K562 (cell line): ENCODE data around the gene ACBD3. TPM values are rescaled to one million over a fixed set of nuclear protein-coding genes. Genes with fewer than 3 reads are reported as not detected.

Source experiments
- ATF1 ChIP-seq, 2 experiments: fragments of 450-650 bp in 1 of 2; IDR thresholded peaks; 2 replicates each; pipeline ENCODE4 v1.6.1; 2016; ENCODE audit warnings: missing compliant biosample characterization in 1 of 2, missing genetic modification characterization in 1 of 2
- CREB5 ChIP-seq: fragments of 250-450 bp; sonication (Bioruptor Pico); IDR thresholded peaks from 2 replicates; pipeline ENCODE4 v1.5.0; 2020; ENCODE audit warnings: mild to moderate bottlenecking
- CUX1 ChIP-seq: fragments of 200-800 bp; sonication (Bioruptor generic); IDR thresholded peaks from 2 replicates; pipeline ENCODE4 v1.6.1; 2016; ENCODE audit warnings: missing genetic modification characterization, missing compliant biosample characterization
- FOXA3 ChIP-seq, 2 experiments: fragments of 450-650 bp in 1 of 2; sonication (generic) in 1 of 2; formaldehyde crosslinking; IDR thresholded peaks in 1 of 2; conservative IDR thresholded peaks in 1 of 2; 2 replicates each; pipeline versions ENCODE4 v1.4.0 to v1.8.0; 2020 to 2022; ENCODE audit warnings: mild to moderate bottlenecking in 2 of 2, missing genetic modification reagents in 1 of 2
- HMG20A ChIP-seq: fragments of 450-650 bp; formaldehyde crosslinking; conservative IDR thresholded peaks from 2 replicates; pipeline ENCODE4 v1.4.0; 2020; ENCODE audit warnings: mild to moderate bottlenecking, mixed read lengths
- MAX ChIP-seq: sonication (generic); formaldehyde crosslinking; IDR thresholded peaks from 2 replicates; pipeline ENCODE4 v1.9.0; 2022; ENCODE audit warnings: mild to moderate bottlenecking, missing genetic modification reagents
- MEF2D ChIP-seq: conservative IDR thresholded peaks from 2 replicates; pipeline ENCODE4 v1.6.1; 2016; ENCODE audit warnings: low read depth, missing genetic modification characterization, missing compliant biosample characterization
- MTA3 ChIP-seq: fragments of 450-650 bp; formaldehyde crosslinking; IDR thresholded peaks from 2 replicates; pipeline ENCODE4 v1.6.1; 2017; ENCODE audit warnings: mild to moderate bottlenecking, borderline replicate concordance
- NCOA1 ChIP-seq: fragments of 450-650 bp; IDR thresholded peaks from 2 replicates; pipeline ENCODE4 v1.6.1; 2016; ENCODE audit warnings: low read depth
- POLR2H ChIP-seq: IDR thresholded peaks from 2 replicates; pipeline ENCODE4 v1.6.1; 2016; ENCODE audit warnings: missing genetic modification characterization, low read depth, mild to moderate bottlenecking, control low read depth, missing compliant biosample characterization, moderate library complexity
- POU5F1 ChIP-seq: fragments of 150-350 bp; IDR thresholded peaks from 2 replicates; pipeline ENCODE4 v1.6.1; 2014; ENCODE audit warnings: borderline replicate concordance, low read length, low read depth, mild to moderate bottlenecking; ENCODE audit not compliant: partially characterized antibody
- THRAP3 ChIP-seq: fragments of 450-650 bp; IDR thresholded peaks from 2 replicates; pipeline ENCODE4 v1.6.1; 2016; ENCODE audit warnings: mild to moderate bottlenecking, inconsistent platforms, borderline replicate concordance
- ZBTB33 ChIP-seq: sonication (generic); formaldehyde crosslinking; IDR thresholded peaks from 2 replicates; pipeline ENCODE4 v1.8.1; 2023; ENCODE audit warnings: mild to moderate bottlenecking, missing genetic modification reagents
- ZNF121 ChIP-seq: sonication (generic); formaldehyde crosslinking; conservative IDR thresholded peaks from 2 replicates; pipeline ENCODE4 v1.8.0; 2022; ENCODE audit warnings: missing genetic modification reagents
- ZNF511 ChIP-seq: sonication (generic); formaldehyde crosslinking; IDR thresholded peaks from 2 replicates; pipeline ENCODE4 v1.8.0; 2022; ENCODE audit warnings: mild to moderate bottlenecking, missing genetic modification reagents
- ZNF551 ChIP-seq: fragments of 250-450 bp; sonication (Bioruptor Pico); IDR thresholded peaks from 2 replicates; pipeline ENCODE4 v1.5.0; 2021; ENCODE audit warnings: mild to moderate bottlenecking, moderate library complexity
- ZNF695 ChIP-seq: fragments of 450-650 bp; formaldehyde crosslinking; IDR thresholded peaks from 2 replicates; pipeline ENCODE4 v1.4.0; 2020; ENCODE audit warnings: mild to moderate bottlenecking, moderate library complexity
- polyA plus RNA-seq, 8 experiments: library from polyadenylated mRNA; depleted of rRNA in 4 of 8; stranded (reverse) in 5 of 8; unstranded in 3 of 8; fragments of >200 nt; fragmentation: Nextera tagmentation in 2 of 8; fragmentation: Illumina TruSeq in 1 of 8; extraction: Ambion mirVana in 2 of 8; extraction: Trizol in 1 of 8; gene quantifications; 2 replicates each; pipeline versions ENCODE4 v1.2.1 to v1.2.3, GENCODE V29; 2011 to 2014; ENCODE audit warnings: inconsistent platforms in 1 of 8, missing spikeins in 1 of 8
- total RNA-seq, 7 experiments: library from RNA; depleted of rRNA in 6 of 7; stranded (reverse); fragments of >200 nt in 6 of 7; fragmentation: Illumina TruSeq in 2 of 7; extraction: Trizol in 2 of 7; gene quantifications; 2 replicates each; pipeline versions ENCODE4 v1.2.1 to v1.2.3, GENCODE V29; 2011 to 2021; ENCODE audit warnings: low replicate concordance in 1 of 7

Gene ACBD3
- total and polyA plus RNA-seq, 9 of the 15 experiments (the other 6 are each of a cell fraction or from before 2014, with no cell fraction given) = 11.1 to 36.7 (median 26.9) TPM

GRCh38 chr1:226121587-226122400 is 64.7 kb downstream of the ACBD3 start (continued):
- TF ChIP-seq ZNF551 (CRISPR knock-in tag) (no peak), CREB5 (CRISPR knock-in tag) (no peak), MTA3 (peak; percentile 56), CUX1 (CRISPR knock-in tag) (peak; percentile 43; the same call in 1 of the 2 replicates), MAX (CRISPR knock-in tag) (0 out of 2 replicates have a peak, but pooled peaks have one; percentile 19), POU5F1 (no peak), ATF1 (CRISPR knock-in tag; IDR thresholded peaks at IDR 0.05) (no peak), ATF1 (tag; IDR thresholded peaks at IDR 0.05) (peak; percentile 45; the same call in 1 of the 2 replicates), THRAP3 (no peak), POLR2H (tag) (no peak), FOXA3 (CRISPR knock-in tag; conservative IDR thresholded peaks at IDR 0.05 in 1 of 2, IDR thresholded peaks at IDR 0.05 in 1 of 2) (no peak), ZNF511 (no peak), MEF2D (no peak), ZBTB33 (peak; percentile 29; the same call in 1 of the 2 replicates), NCOA1 (no peak), ZNF695 (no peak), ZNF121 (CRISPR knock-in tag) (0 out of 2 replicates have a peak, but pooled peaks have one; percentile 15), HMG20A (no peak)
